Caco-2 (cell line): ENCODE data around the gene USP32. TPM values are rescaled to one million over a fixed set of nuclear protein-coding genes. Genes with fewer than 3 reads are reported as not detected.
A peak's percentile ranks its signal among the peaks of the same experiment; 100 is the strongest.
"Not testable (repeated sequence)": the region's sequence is repeated elsewhere in the genome, so short reads cannot be mapped to it uniquely, and the experiment has no call there.

Experiments used
- BruUV-seq: library from RNA; stranded (reverse); fragments of 400-500 nt; replicated peaks from 2 replicates; lab custom pipeline; 2021; lab: Mats Ljungman, UMichigan
- CTCF ChIA-PET: fragments of 300-600 bp; sonication (Branson Sonifier 250); formaldehyde crosslinking; loops from one replicate; lab custom pipeline; 2022; ENCODE audit warnings: antibody characterized with exemption; lab: Charles Lee
- POLR2A ChIA-PET: fragments of 300-600 bp; sonication (Branson Sonifier 250); formaldehyde crosslinking; loops from one replicate; lab custom pipeline; 2022; ENCODE audit warnings: antibody characterized with exemption; lab: Charles Lee
- DNase-seq, 2 experiments: peaks; one replicate each; pipeline versions ENCODE4 v3.0.0 to v3.0.0-alpha.2; 2020 to 2022
- H3K27me3 ChIP-seq: replicated peaks from 2 replicates; pipeline ENCODE4 v1.6.0; 2011; ENCODE audit warnings: low read length; ENCODE audit not compliant: control insufficient read depth, insufficient read depth
- H3K36me3 ChIP-seq: 2 replicates; pipeline ENCODE4 v1.5.1; 2011; ENCODE audit warnings: low read length; ENCODE audit not compliant: control insufficient read depth, insufficient read depth
- H3K4me1 ChIP-seq: fragments of 250-450 bp; sonication (Bioruptor Pico); 2 replicates; pipeline ENCODE4 v1.5.1; 2020; ENCODE audit warnings: mild to moderate bottlenecking
- H3K4me3 ChIP-seq: 2 replicates; pipeline ENCODE4 v1.5.1; 2011; ENCODE audit warnings: low read depth, mild to moderate bottlenecking, control low read depth, low read length
- H3K9me3 ChIP-seq: fragments of 250-450 bp; sonication (Bioruptor Pico); 2 replicates; pipeline ENCODE4 v1.5.1; 2020; ENCODE audit warnings: mild to moderate bottlenecking, moderate library complexity
- H3K27ac Mint-ChIP-seq: one replicate; pipeline ENCODE4 v1.8.0; 2022; ENCODE audit warnings: mixed read lengths; ENCODE audit not compliant: unreplicated experiment
- H3K27me3 Mint-ChIP-seq: one replicate; pipeline ENCODE4 v1.8.0; 2022; ENCODE audit warnings: mixed read lengths; ENCODE audit not compliant: insufficient read depth, unreplicated experiment
- H3K36me3 Mint-ChIP-seq: one replicate; pipeline ENCODE4 v1.8.0; 2022; ENCODE audit warnings: mild to moderate bottlenecking, mixed read lengths; ENCODE audit not compliant: insufficient read depth, unreplicated experiment
- H3K4me1 Mint-ChIP-seq: one replicate; pipeline ENCODE4 v1.8.0; 2022; ENCODE audit warnings: low read depth, mixed read lengths; ENCODE audit not compliant: unreplicated experiment
- H3K4me3 Mint-ChIP-seq: one replicate; pipeline ENCODE4 v1.8.0; 2022; ENCODE audit warnings: mild to moderate bottlenecking, moderate library complexity, mixed read lengths; ENCODE audit not compliant: unreplicated experiment
- H3K9me3 Mint-ChIP-seq: one replicate; pipeline ENCODE4 v1.8.0; 2022; ENCODE audit warnings: mixed read lengths; ENCODE audit not compliant: unreplicated experiment
- CTCF ChIP-seq, 2 experiments: fragments of 200-600 bp in 1 of 2; IDR thresholded peaks; 1 replicate in 1 of 2; 2 replicates in 1 of 2; pipeline versions ENCODE4 v1.5.1 to v1.8.0; 2011 to 2022; ENCODE audit warnings: antibody characterized with exemption in 1 of 2, control low read depth in 1 of 2, inconsistent platforms in 1 of 2, low read depth in 1 of 2, low read length in 1 of 2, mild to moderate bottlenecking in 1 of 2, moderate library complexity in 1 of 2; ENCODE audit not compliant: insufficient read depth in 1 of 2, severe bottlenecking in 1 of 2, unreplicated experiment in 1 of 2
- intact Hi-C: fragments of 100-400 bp; cut with micrococcal nuclease; formaldehyde crosslinking; loops from one replicate; pipeline ENCODE4 v1.10.0; 2022; ENCODE audit not compliant: unreplicated experiment
- total RNA-seq: library from RNA; stranded (reverse); gene quantifications from 2 replicates; pipeline ENCODE4 v1.2.3, GENCODE V29; 2022

USP32 gene
- total RNA-seq, 1 experiment from 2014 or later: 53.3 TPM

GRCh38 chr17:60435244-60436167 is 43.6 kb upstream of the USP32 start:
- TF ChIP-seq CTCF (IDR thresholded peaks at IDR 0.05; ENCODE audit: insufficient read depth in 1 of 2, low read depth in 1 of 2, low read length in 1 of 2, severe bottlenecking in 1 of 2, unreplicated experiment in 1 of 2): peak; percentile 85 to 93
- ChIA-PET CTCF (no interaction called here), POLR2A (no interaction called here)
- Histone ChIP-seq H3K36me3 (no peaks in the 10 kb centered on the region), H3K27me3 (no peaks in the 10 kb centered on the region), H3K4me1 (no peaks in the 10 kb centered on the region), H3K9me3 (peaks cover 11% of the 10 kb centered on the region), H3K4me3 (no peak overlapping the region)
- H3K4me1 Mint-ChIP-seq: peaks cover 9% of the 10 kb centered on the region
- no peak overlapping the region for H3K27ac Mint-ChIP-seq
- peak; percentile 66 to 79 for DNase-seq
- intact Hi-C loops: loop anchor here (1.0 to 2.0 kb wide), 4 partner anchors 13 to 292 kb away; partner anchors contain the start of genes CHCT1 and USP32
- BruUV-seq: no TSS peak
- no peaks in the 10 kb centered on the region for H3K27me3 Mint-ChIP-seq
- H3K9me3 Mint-ChIP-seq: peaks cover 23% of the 10 kb centered on the region
- no peak overlapping the region for H3K4me3 Mint-ChIP-seq
- peaks cover 8% of the 10 kb centered on the region for H3K36me3 Mint-ChIP-seq

GRCh38 chr17:60433021-60433997 is 41.4 kb upstream of the USP32 start:
- H3K4me1 ChIP-seq, H3K36me3 Mint-ChIP-seq, H3K36me3 ChIP-seq, intact Hi-C loops, H3K4me1 Mint-ChIP-seq, H3K27me3 ChIP-seq, H3K27me3 Mint-ChIP-seq, DNase-seq, BruUV-seq, H3K4me3 ChIP-seq, POLR2A ChIA-PET, H3K27ac Mint-ChIP-seq, H3K4me3 Mint-ChIP-seq: not testable (repeated sequence)
- H3K9me3 ChIP-seq: peaks cover 11% of the 10 kb centered on the region
- CTCF ChIA-PET: interaction anchor here (0.6 kb wide), 1 partner anchor 260 kb away, joined by 3 read pairs; no protein-coding TSS in a partner anchor
- H3K9me3 Mint-ChIP-seq: peaks cover 23% of the 10 kb centered on the region

- CTCF ChIA-PET, H3K4me1 Mint-ChIP-seq, intact Hi-C loops, BruUV-seq, H3K36me3 Mint-ChIP-seq, H3K27me3 ChIP-seq, H3K4me3 ChIP-seq, H3K27ac Mint-ChIP-seq, H3K4me1 ChIP-seq, DNase-seq, H3K4me3 Mint-ChIP-seq, H3K36me3 ChIP-seq, POLR2A ChIA-PET, H3K27me3 Mint-ChIP-seq: not testable (repeated sequence)
- peaks cover 23% of the 10 kb centered on the region for H3K9me3 Mint-ChIP-seq
- peaks cover 11% of the 10 kb centered on the region for H3K9me3 ChIP-seq
Observed at GRCh38 chr17:60430561-60430960, 38.6 kb upstream of the USP32 start.

GRCh38 chr17:60428491-60428890 is 36.6 kb upstream of the USP32 start:
- peaks cover 18% of the 10 kb centered on the region for H3K9me3 Mint-ChIP-seq
- BruUV-seq, POLR2A ChIA-PET: not testable (repeated sequence)

More at GRCh38 chr17:60428491-60428890, 36.6 kb upstream of the USP32 start:
- intact Hi-C loops, DNase-seq, H3K4me1 ChIP-seq, H3K36me3 Mint-ChIP-seq, H3K4me1 Mint-ChIP-seq, H3K27ac Mint-ChIP-seq, H3K4me3 Mint-ChIP-seq, H3K4me3 ChIP-seq, H3K27me3 ChIP-seq, H3K27me3 Mint-ChIP-seq, H3K36me3 ChIP-seq: not testable (repeated sequence)
- H3K9me3 ChIP-seq: peaks cover 11% of the 10 kb centered on the region
- CTCF ChIA-PET: interaction anchor here (0.6 kb wide), 1 partner anchor 286 kb away, joined by 3 read pairs; no protein-coding TSS in a partner anchor
